ENCODE measurements around the gene EVL. TPM values are rescaled to one million over a fixed set of nuclear protein-coding genes. Genes with fewer than 3 reads are reported as not detected.

Gene EVL
- total RNA-seq, 3 donors from 2014 or later = 32.0 to 42.8 (median 36.0) TPM

DNA sequence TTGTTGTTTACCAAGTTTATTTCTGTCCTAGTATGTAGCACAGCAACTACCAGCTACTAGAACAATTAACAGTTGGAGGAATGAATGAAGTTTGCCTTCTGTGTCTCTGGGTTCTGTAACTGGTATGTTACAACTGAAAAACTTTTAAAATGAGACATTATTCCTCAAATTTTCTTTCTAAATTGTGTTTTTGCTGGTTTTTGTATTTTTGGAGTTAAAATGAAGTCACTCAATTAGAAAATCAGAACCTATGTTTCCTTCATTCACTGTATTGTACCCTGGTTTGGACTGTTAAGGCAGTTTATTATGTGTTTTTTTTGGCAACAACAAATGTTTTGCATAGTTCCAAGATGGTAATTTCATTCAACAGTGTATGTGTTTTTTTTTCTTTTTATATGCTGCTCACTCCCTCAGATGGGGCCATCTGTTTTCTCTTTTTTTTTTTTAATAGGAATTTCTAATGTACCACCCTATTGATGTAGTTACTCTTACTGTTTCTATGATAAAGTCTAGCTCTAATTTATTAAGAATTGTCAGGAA is 30.2 kb upstream of the EVL start:
- DNase-seq (no peak), ATAC-seq (no peak)
- H3K9me3 ChIP-seq = no peaks in the 10 kb centered on the region
- H3K4me1 ChIP-seq (ENCODE audit: low read depth) = no peaks in the 10 kb centered on the region
- no peaks in the 10 kb centered on the region for H3K36me3 ChIP-seq (ENCODE audit: low read depth)
- no peak overlapping the region for H3K4me3 ChIP-seq
- intact Hi-C loops (cut with DNase I, micrococcal nuclease) = no loop called here
- TF ChIP-seq, protein P1, sequence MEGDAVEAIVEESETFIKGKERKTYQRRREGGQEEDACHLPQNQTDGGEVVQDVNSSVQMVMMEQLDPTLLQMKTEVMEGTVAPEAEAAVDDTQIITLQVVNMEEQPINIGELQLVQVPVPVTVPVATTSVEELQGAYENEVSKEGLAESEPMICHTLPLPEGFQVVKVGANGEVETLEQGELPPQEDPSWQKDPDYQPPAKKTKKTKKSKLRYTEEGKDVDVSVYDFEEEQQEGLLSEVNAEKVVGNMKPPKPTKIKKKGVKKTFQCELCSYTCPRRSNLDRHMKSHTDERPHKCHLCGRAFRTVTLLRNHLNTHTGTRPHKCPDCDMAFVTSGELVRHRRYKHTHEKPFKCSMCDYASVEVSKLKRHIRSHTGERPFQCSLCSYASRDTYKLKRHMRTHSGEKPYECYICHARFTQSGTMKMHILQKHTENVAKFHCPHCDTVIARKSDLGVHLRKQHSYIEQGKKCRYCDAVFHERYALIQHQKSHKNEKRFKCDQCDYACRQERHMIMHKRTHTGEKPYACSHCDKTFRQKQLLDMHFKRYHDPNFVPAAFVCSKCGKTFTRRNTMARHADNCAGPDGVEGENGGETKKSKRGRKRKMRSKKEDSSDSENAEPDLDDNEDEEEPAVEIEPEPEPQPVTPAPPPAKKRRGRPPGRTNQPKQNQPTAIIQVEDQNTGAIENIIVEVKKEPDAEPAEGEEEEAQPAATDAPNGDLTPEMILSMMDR (IDR thresholded peaks at IDR 0.05) = no peak

- intact Hi-C loops (cut with DNase I, micrococcal nuclease) = no loop called here
- H3K4me1 ChIP-seq (ENCODE audit: low read depth) = no peaks in the 10 kb centered on the region
- TF ChIP-seq, protein P1 (IDR thresholded peaks at IDR 0.05) = no peak
- no peak for DNase-seq
- no peaks in the 10 kb centered on the region for H3K9me3 ChIP-seq
- ATAC-seq = no peak
- H3K36me3 ChIP-seq (ENCODE audit: low read depth) = no peaks in the 10 kb centered on the region
- H3K4me3 ChIP-seq = no peak overlapping the region
Measured at GRCh38 chr14:100035700-100036099, 29.5 kb upstream of the EVL start.

DNA sequence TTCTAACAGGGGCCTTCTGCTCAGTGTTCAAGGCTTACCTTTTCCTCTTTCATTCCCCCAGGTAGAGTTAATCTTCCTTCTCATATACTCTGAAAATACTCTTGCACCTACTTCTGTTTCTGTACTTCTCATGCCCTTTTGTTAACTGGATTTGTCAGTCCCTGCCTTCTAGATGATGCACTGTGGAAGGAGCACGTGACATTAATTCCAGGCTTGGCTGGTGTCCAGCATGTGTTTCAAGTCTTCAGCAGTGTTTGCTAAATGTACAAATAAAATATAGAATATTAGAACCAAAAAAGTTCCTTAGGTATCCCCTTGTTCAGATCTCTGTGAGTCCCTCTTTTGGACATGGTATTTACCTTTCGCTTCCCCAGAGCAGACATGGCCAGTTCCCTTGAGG is 27.9 kb upstream of the EVL start:
- TF ChIP-seq, protein P1 (IDR thresholded peaks at IDR 0.05) = no peak
- intact Hi-C loops (cut with DNase I, micrococcal nuclease) = no loop called here
- DNase-seq = no peak
- ATAC-seq = no peak
- Histone ChIP-seq H3K4me1 (ENCODE audit: low read depth) (no peaks in the 10 kb centered on the region), H3K36me3 (ENCODE audit: low read depth) (no peaks in the 10 kb centered on the region), H3K4me3 (no peak overlapping the region), H3K9me3 (no peaks in the 10 kb centered on the region)

DNA sequence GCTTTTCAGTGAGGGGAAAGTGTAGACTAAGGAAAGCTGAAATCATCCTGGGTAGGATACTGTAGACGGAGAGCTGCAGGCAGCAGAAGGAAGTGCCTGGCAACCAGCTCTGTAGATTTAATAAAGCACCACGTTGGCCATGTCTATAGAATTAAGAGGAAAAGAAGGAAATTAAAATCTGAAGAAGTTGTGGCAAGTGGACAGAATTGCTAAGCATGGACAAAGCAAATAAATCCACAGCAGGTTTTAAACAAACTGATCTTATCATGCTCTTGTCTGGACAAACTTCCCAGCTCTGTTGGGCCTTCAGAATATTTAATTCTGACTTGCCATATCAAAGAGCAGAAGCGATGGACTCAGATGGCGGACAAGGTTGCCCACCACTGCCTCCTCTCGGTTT is 27.2 kb upstream of the EVL start:
- TF ChIP-seq, protein P1 (IDR thresholded peaks at IDR 0.05) = no peak
- Histone ChIP-seq H3K4me1 (ENCODE audit: low read depth) (no peaks in the 10 kb centered on the region), H3K9me3 (no peaks in the 10 kb centered on the region), H3K36me3 (ENCODE audit: low read depth) (no peaks in the 10 kb centered on the region), H3K4me3 (no peak overlapping the region)
- intact Hi-C loops (cut with DNase I, micrococcal nuclease) = no loop called here
- ATAC-seq = no peak
- DNase-seq = no peak

DNA sequence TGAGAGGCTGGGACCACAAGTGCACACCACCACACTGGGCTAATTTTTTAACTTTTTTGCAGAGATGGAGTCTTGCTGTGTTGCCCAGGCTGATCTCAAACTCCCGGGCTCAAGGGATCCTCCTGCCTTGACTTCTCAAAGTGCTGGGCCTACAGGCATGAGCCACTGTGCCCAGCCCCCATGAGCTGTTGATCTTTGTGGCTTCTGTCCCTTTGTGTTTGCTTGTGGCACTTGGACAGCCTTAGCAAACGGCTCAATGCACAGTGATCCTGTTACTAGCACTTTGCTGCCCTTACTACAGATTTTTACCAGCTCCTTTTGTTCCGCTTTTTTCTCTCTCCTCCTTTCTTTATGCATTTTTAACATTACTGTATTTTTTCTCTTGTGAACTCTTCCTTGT is 25.3 kb upstream of the EVL start:
- no peak for DNase-seq
- Histone ChIP-seq H3K4me1 (ENCODE audit: low read depth) (no peaks in the 10 kb centered on the region), H3K9me3 (no peaks in the 10 kb centered on the region), H3K36me3 (ENCODE audit: low read depth) (no peaks in the 10 kb centered on the region), H3K4me3 (no peak overlapping the region)
- no peak for ATAC-seq
- intact Hi-C loops (cut with DNase I, micrococcal nuclease) = no loop called here
- TF ChIP-seq, protein P1 (IDR thresholded peaks at IDR 0.05) = no peak

DNA sequence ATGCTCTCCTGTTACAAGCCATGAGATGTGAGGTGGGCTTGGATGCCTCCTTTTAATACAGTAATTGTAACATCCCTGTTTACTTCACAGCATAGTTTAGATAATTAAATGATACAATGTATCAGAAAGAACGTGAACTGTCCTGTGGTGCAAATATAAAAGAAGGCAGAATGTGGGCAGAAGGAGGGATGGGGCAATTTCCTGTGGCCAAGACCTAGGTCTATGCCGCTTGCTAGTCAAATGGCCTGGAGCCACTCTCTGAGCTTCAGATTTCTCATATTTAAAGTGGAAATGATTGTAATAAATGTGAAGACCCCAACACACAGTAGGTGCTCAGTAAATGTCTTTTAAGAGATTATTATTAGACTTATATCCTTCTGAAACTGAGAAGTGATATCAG is 24.0 kb upstream of the EVL start:
- TF ChIP-seq, protein P1 (IDR thresholded peaks at IDR 0.05) = no peak
- H3K9me3 ChIP-seq = no peaks in the 10 kb centered on the region
- intact Hi-C loops (cut with DNase I, micrococcal nuclease) = no loop called here
- H3K4me1 ChIP-seq (ENCODE audit: low read depth) = no peaks in the 10 kb centered on the region
- H3K4me3 ChIP-seq = no peak overlapping the region
- ATAC-seq (no peak), DNase-seq (no peak)
- H3K36me3 ChIP-seq (ENCODE audit: low read depth) = no peaks in the 10 kb centered on the region
